Endothelial cell of umbilical vein (primary cell): ENCODE measurements around the gene NRG3. TPM values are rescaled to one million over a fixed set of nuclear protein-coding genes. Genes with fewer than 3 reads are reported as not detected.

Experiments used
- BruUV-seq: library from RNA; stranded (reverse); fragments of 400-500 nt; replicated peaks from 2 replicates; lab custom pipeline; 2021; lab: Mats Ljungman, UMichigan
- CTCF ChIA-PET: fragments of 300-600, 350-600 bp; sonication (Branson Sonifier 250); formaldehyde crosslinking; loops from one replicate; lab custom pipeline; 2021; ENCODE audit warnings: antibody characterized with exemption, inconsistent platforms; lab: Charles Lee
- POLR2A ChIA-PET: fragments of 300-600, 350-600 bp; sonication (Branson Sonifier 250); formaldehyde crosslinking; loops from one replicate; lab custom pipeline; 2021; ENCODE audit warnings: antibody characterized with exemption, inconsistent platforms; lab: Charles Lee
- DNase-seq: peaks from one replicate; pipeline ENCODE4 v3.0.0-alpha.2; 2011; ENCODE audit warnings: low read depth, low spot score
- FAIRE-seq: peaks from 2 replicates; lab custom pipeline; 2011; peaks lifted over from hg19 to GRCh38; lab: Jason Lieb, UNC
- H2AFZ ChIP-seq: 2 replicates; pipeline ENCODE4 v1.6.0; 2012; ENCODE audit warnings: low read depth, low read length, control low read depth, inconsistent platforms
- H3K27ac ChIP-seq: 2 replicates; pipeline ENCODE4 v1.5.1; 2011; ENCODE audit warnings: low read depth, mild to moderate bottlenecking, control low read depth, low read length, moderate library complexity; ENCODE audit not compliant: insufficient read depth
- H3K27me3 ChIP-seq, 2 experiments: 2 replicates each; pipeline versions ENCODE4 v1.6.0 to v1.6.1; 2011; ENCODE audit warnings: low read length in 2 of 2, mixed read lengths in 1 of 2; ENCODE audit not compliant: control insufficient read depth in 2 of 2, insufficient read depth in 2 of 2
- H3K36me3 ChIP-seq, 2 experiments: 2 replicates in 1 of 2; 3 replicates in 1 of 2; pipeline ENCODE4 v1.5.1; 2011; ENCODE audit warnings: low read length in 2 of 2, mild to moderate bottlenecking in 1 of 2, moderate library complexity in 1 of 2; ENCODE audit not compliant: control insufficient read depth in 2 of 2, insufficient read depth in 2 of 2; ENCODE audit errors: extremely low read depth in 1 of 2
- H3K4me1 ChIP-seq: 3 replicates; pipeline ENCODE4 v1.5.1; 2011; ENCODE audit warnings: mild to moderate bottlenecking, low read length; ENCODE audit not compliant: control insufficient read depth, insufficient read depth; ENCODE audit errors: extremely low read depth
- H3K4me2 ChIP-seq: 2 replicates; pipeline ENCODE4 v1.6.1; 2011; ENCODE audit warnings: low read length, control low read depth, mixed read lengths; ENCODE audit not compliant: insufficient read depth
- H3K4me3 ChIP-seq, 3 experiments: fragments of 200-600 bp in 1 of 3; sonication (generic), shearing (Covaris generic) in 1 of 3; replicated peaks in 1 of 3; 2 replicates each; pipeline ENCODE4 v1.5.1; 2011 to 2016; ENCODE audit warnings: control low read depth in 3 of 3, low read length in 3 of 3, mild to moderate bottlenecking in 2 of 3, inconsistent platforms in 1 of 3, low read depth in 1 of 3, moderate library complexity in 1 of 3; ENCODE audit not compliant: insufficient read depth in 1 of 3
- H3K79me2 ChIP-seq: 2 replicates; pipeline ENCODE4 v1.6.0; 2012; ENCODE audit warnings: low read length, inconsistent platforms; ENCODE audit not compliant: control insufficient read depth, insufficient read depth
- H3K9ac ChIP-seq: replicated peaks from 2 replicates; pipeline ENCODE3; 2011; ENCODE audit warnings: low read length, control low read depth; ENCODE audit not compliant: insufficient read depth; ENCODE audit errors: extremely low read depth
- H3K9me1 ChIP-seq: replicated peaks from 3 replicates; pipeline ENCODE4 v1.6.0; 2011; ENCODE audit warnings: mild to moderate bottlenecking, low read length; ENCODE audit not compliant: control insufficient read depth, insufficient read depth; ENCODE audit errors: extremely low read depth
- H3K9me3 ChIP-seq: replicated peaks from 2 replicates; pipeline ENCODE4 v1.5.1; 2012; ENCODE audit warnings: low read length, inconsistent platforms; ENCODE audit not compliant: control insufficient read depth, insufficient read depth
- H4K20me1 ChIP-seq: replicated peaks from 2 replicates; pipeline ENCODE3; 2011; ENCODE audit warnings: mild to moderate bottlenecking, low read length; ENCODE audit not compliant: control insufficient read depth, insufficient read depth; ENCODE audit errors: extremely low read depth
- EZH2 ChIP-seq: IDR thresholded peaks from 2 replicates; pipeline ENCODE4 v1.6.1; 2012; ENCODE audit warnings: borderline replicate concordance, low read depth, mild to moderate bottlenecking, moderate library complexity, low read length, inconsistent platforms; ENCODE audit not compliant: severe bottlenecking
- FOS ChIP-seq: IDR thresholded peaks from 2 replicates; pipeline ENCODE4 v1.6.1; 2011; ENCODE audit warnings: mild to moderate bottlenecking, low read length, moderate library complexity, borderline replicate concordance; ENCODE audit not compliant: insufficient read depth
- GATA2 ChIP-seq: IDR thresholded peaks from 2 replicates; pipeline ENCODE4 v1.7.0; 2011; ENCODE audit warnings: low read depth, mild to moderate bottlenecking, moderate library complexity, mixed read lengths, low read length; ENCODE audit not compliant: insufficient read length, insufficient read depth
- JUN ChIP-seq: IDR thresholded peaks from 2 replicates; pipeline ENCODE4 v1.6.1; 2011; ENCODE audit warnings: borderline replicate concordance, low read depth; ENCODE audit not compliant: insufficient read length, insufficient read depth
- MYC ChIP-seq: IDR thresholded peaks from one replicate; pipeline ENCODE4 v1.6.1; 2011; ENCODE audit warnings: mild to moderate bottlenecking, low read depth, low read length
- POLR2A ChIP-seq: IDR thresholded peaks from 2 replicates; pipeline ENCODE4 v1.6.1; 2012; ENCODE audit warnings: low read depth, mild to moderate bottlenecking, control low read depth, low read length
- POLR2AphosphoS5 ChIP-seq: IDR thresholded peaks from 2 replicates; pipeline ENCODE4 v1.6.1; 2012; ENCODE audit warnings: low read depth, mild to moderate bottlenecking, control low read depth, low read length, moderate library complexity; ENCODE audit not compliant: insufficient read depth
- dilution Hi-C: fragments of 300-500 bp; cut with MboI; formaldehyde crosslinking; loops from one replicate; pipeline ENCODE4 v1.15.0; 2019; ENCODE audit warnings: low sequenced_read_pairs; ENCODE audit not compliant: extremely low pct_ligation_motif_present
- intact Hi-C: fragments of 100-400 bp; cut with micrococcal nuclease; formaldehyde crosslinking; loops from one replicate; pipeline ENCODE4 v1.10.0; 2022
- polyA plus RNA-seq, 4 experiments: library from polyadenylated mRNA; depleted of rRNA in 3 of 4; stranded (reverse) in 3 of 4; unstranded in 1 of 4; fragments of >200 nt; gene quantifications; 2 replicates each; pipeline versions ENCODE4 v1.2.1 to v1.2.3, GENCODE V29; 2011 to 2012; ENCODE audit warnings: missing spikeins in 1 of 4
- total RNA-seq: library from RNA; stranded (reverse); gene quantifications from 2 replicates; pipeline ENCODE4 v1.2.3, GENCODE V29; 2021
- TF ChIP-seq, protein P1 (sequence below), 2 donors: IDR thresholded peaks; 1 replicate in 1 of 2; 2 replicates in 1 of 2; pipeline ENCODE4 v1.5.1; 2011; ENCODE audit warnings: low read length in 2 of 2, mild to moderate bottlenecking in 2 of 2, moderate library complexity in 2 of 2, control low read depth in 1 of 2, inconsistent platforms in 1 of 2, low read depth in 1 of 2; ENCODE audit not compliant: insufficient read depth in 1 of 2; ENCODE audit errors: extremely low read depth in 1 of 2

The NRG3 gene
- total and polyA plus RNA-seq, 2 donors (not counting 3 experiments of a cell fraction or from before 2014, with no cell fraction given): 1.9 to 3.9 TPM

GRCh38 chr10:82242778-82243177, 367.8 kb downstream of the NRG3 start:
- CTCF ChIA-PET: interaction anchor here (1.0 kb wide), 1 partner anchor 10 kb away, joined by 3 read pairs; no protein-coding TSS in a partner anchor
- H3K9ac ChIP-seq: no peak overlapping the region
- no peak overlapping the region for H3K27ac ChIP-seq
- no peaks in the 10 kb centered on the region for H3K79me2 ChIP-seq
- POLR2A ChIA-PET: no interaction called here
- H3K27me3 ChIP-seq: no peaks in the 10 kb centered on the region
- dilution Hi-C loops (no loop called here), intact Hi-C loops (no loop called here)
- no peaks in the 10 kb centered on the region for H3K9me3 ChIP-seq
- H3K4me3 ChIP-seq: no peak overlapping the region
- H2AFZ ChIP-seq: no peak overlapping the region
- no peak for FAIRE-seq
- H3K4me2 ChIP-seq: no peak overlapping the region
- H3K4me1 ChIP-seq: no peaks in the 10 kb centered on the region
- no peaks in the 10 kb centered on the region for H3K36me3 ChIP-seq
- no peaks in the 10 kb centered on the region for H4K20me1 ChIP-seq
- no TSS peak for BruUV-seq
- TF ChIP-seq JUN: no peak
- TF ChIP-seq FOS: no peak
- TF ChIP-seq, protein P1, sequence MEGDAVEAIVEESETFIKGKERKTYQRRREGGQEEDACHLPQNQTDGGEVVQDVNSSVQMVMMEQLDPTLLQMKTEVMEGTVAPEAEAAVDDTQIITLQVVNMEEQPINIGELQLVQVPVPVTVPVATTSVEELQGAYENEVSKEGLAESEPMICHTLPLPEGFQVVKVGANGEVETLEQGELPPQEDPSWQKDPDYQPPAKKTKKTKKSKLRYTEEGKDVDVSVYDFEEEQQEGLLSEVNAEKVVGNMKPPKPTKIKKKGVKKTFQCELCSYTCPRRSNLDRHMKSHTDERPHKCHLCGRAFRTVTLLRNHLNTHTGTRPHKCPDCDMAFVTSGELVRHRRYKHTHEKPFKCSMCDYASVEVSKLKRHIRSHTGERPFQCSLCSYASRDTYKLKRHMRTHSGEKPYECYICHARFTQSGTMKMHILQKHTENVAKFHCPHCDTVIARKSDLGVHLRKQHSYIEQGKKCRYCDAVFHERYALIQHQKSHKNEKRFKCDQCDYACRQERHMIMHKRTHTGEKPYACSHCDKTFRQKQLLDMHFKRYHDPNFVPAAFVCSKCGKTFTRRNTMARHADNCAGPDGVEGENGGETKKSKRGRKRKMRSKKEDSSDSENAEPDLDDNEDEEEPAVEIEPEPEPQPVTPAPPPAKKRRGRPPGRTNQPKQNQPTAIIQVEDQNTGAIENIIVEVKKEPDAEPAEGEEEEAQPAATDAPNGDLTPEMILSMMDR (IDR thresholded peaks at IDR 0.05; ENCODE audit: extremely low read depth in 1 of 2, insufficient read depth in 1 of 2, low read depth in 1 of 2, low read length in 2 of 2): no peak
- no peak for TF ChIP-seq POLR2AphosphoS5
- TF ChIP-seq EZH2: no peak
- no peak for TF ChIP-seq POLR2A
- DNase-seq: no peak
- H3K9me1 ChIP-seq: no peaks in the 10 kb centered on the region

DNA sequence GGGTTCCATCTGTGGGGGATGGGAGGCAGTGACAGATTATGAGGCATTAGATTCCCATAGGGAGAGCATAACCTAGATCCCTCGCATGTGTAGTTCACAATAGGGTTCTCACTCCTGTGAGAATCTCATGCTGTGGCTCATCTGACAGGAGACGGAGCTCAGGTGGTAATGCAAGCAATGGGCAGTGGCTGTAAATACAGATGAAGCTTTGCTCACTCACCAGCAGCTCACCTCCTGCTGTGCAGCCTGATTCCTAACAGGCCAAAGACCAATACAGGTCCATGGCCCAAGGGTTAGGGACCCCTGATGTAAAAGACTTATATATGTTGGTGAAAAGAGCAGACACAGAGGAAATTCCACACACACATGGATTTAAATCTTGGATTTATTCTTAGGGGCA, 370.2 kb downstream of the NRG3 start:
- CTCF ChIA-PET: no interaction called here

More for the DNA sequence above, 370.2 kb downstream of the NRG3 start:
- TF ChIP-seq JUN: no peak
- TF ChIP-seq EZH2: no peak
- TF ChIP-seq GATA2: no peak
- TF ChIP-seq, protein P1 (IDR thresholded peaks at IDR 0.05; ENCODE audit: extremely low read depth in 1 of 2, insufficient read depth in 1 of 2, low read depth in 1 of 2, low read length in 2 of 2): no peak
- TF ChIP-seq MYC: no peak
- Histone ChIP-seq H3K79me2 (no peaks in the 10 kb centered on the region), H3K36me3 (no peaks in the 10 kb centered on the region), H3K9me1 (no peaks in the 10 kb centered on the region), H2AFZ (no peak overlapping the region), H3K27ac (no peak overlapping the region), H3K9me3 (no peaks in the 10 kb centered on the region), H3K9ac (no peak overlapping the region), H3K4me3 (no peak overlapping the region), H4K20me1 (no peaks in the 10 kb centered on the region), H3K27me3 (no peaks in the 10 kb centered on the region), H3K4me1 (no peaks in the 10 kb centered on the region), H3K4me2 (no peak overlapping the region)
- DNase-seq: no peak
- POLR2A ChIA-PET: no interaction called here
- intact Hi-C loops (no loop called here), dilution Hi-C loops (no loop called here)
- BruUV-seq: no TSS peak
- no peak for FAIRE-seq
